K562 (cell line): ENCODE results near the gene ZNF556. TPM values are rescaled to one million over a fixed set of nuclear protein-coding genes. Genes with fewer than 3 reads are reported as not detected.

Experiments used
- ATAC-seq: fragments of 200-7000 bp; cut with Tn5 transposase; 3 replicates; pipeline ENCODE4 v1.9.1; 2020; ENCODE audit warnings: moderate library complexity
- BruUV-seq: library from RNA; stranded (reverse); fragments of 400-500 nt; replicated peaks from 2 replicates; lab custom pipeline; 2021; lab: Mats Ljungman, UMichigan
- CTCF ChIA-PET: fragments of 300-600 bp; formaldehyde crosslinking; extraction: SDS; loops from one replicate; lab custom pipeline; 2021; ENCODE audit warnings: low intra/inter-chr PET ratio; lab: Yijun Ruan, JAX
- POLR2A ChIA-PET: fragments of 300-600, 350-650 bp; sonication (Branson Sonifier 250); formaldehyde crosslinking; extraction: SDS; loops from one replicate; lab custom pipeline; 2021; ENCODE audit warnings: antibody characterized with exemption, inconsistent platforms; lab: Yijun Ruan, JAX
- DNase-seq, 4 experiments: peaks; one replicate each; pipeline versions ENCODE4 v3.0.0 to v3.0.0-alpha.2; 2011 to 2018; ENCODE audit warnings: low spot score in 3 of 4, mixed read lengths in 3 of 4; ENCODE audit errors: extremely low read depth in 1 of 4
- FAIRE-seq: peaks from 2 replicates; lab custom pipeline; 2011; peaks lifted over from hg19 to GRCh38; lab: Jason Lieb, UNC
- H2AFZ ChIP-seq: 2 replicates; pipeline ENCODE4 v1.6.0; 2011; ENCODE audit warnings: low read depth, low read length, control low read depth, inconsistent platforms
- H3K27ac ChIP-seq: fragments of 200-600 bp; 3 replicates; pipeline ENCODE4 v1.8.0; 2011; ENCODE audit warnings: low read depth, mild to moderate bottlenecking, control low read depth, inconsistent platforms, low read length, moderate library complexity, mixed read lengths; ENCODE audit errors: extremely low read depth
- H3K27me3 ChIP-seq, 2 experiments: fragments of 300-600 bp in 1 of 2; 2 replicates in 1 of 2; 3 replicates in 1 of 2; pipeline versions ENCODE4 v1.6.0 to v1.8.0; 2011; ENCODE audit warnings: inconsistent platforms in 2 of 2, low read length in 2 of 2, mild to moderate bottlenecking in 1 of 2, mixed read lengths in 1 of 2, moderate library complexity in 1 of 2; ENCODE audit not compliant: control insufficient read depth in 2 of 2, insufficient read depth in 2 of 2
- H3K36me3 ChIP-seq: fragments of 300-600 bp; 3 replicates; pipeline ENCODE4 v1.8.0; 2011; ENCODE audit warnings: mild to moderate bottlenecking, low read length, inconsistent platforms; ENCODE audit not compliant: control insufficient read depth, insufficient read depth
- H3K4me1 ChIP-seq, 2 experiments: fragments of 200-600 bp in 1 of 2; replicated peaks in 1 of 2; 2 replicates in 1 of 2; 3 replicates in 1 of 2; pipeline versions ENCODE4 v1.5.1 to v1.8.0; 2011; ENCODE audit warnings: inconsistent platforms in 2 of 2, low read length in 2 of 2, mild to moderate bottlenecking in 1 of 2, mixed read lengths in 1 of 2, moderate library complexity in 1 of 2; ENCODE audit not compliant: control insufficient read depth in 2 of 2, insufficient read depth in 2 of 2
- H3K4me2 ChIP-seq: 2 replicates; pipeline ENCODE4 v1.6.1; 2011; ENCODE audit warnings: low read length, control low read depth, inconsistent platforms, mixed read lengths; ENCODE audit not compliant: insufficient read depth
- H3K4me3 ChIP-seq: fragments of 200-600 bp; sonication (generic), shearing (Covaris generic); 2 replicates; pipeline ENCODE4 v1.5.1; 2016; ENCODE audit warnings: control low read depth, inconsistent platforms
- H3K79me2 ChIP-seq: fragments of 200-600 bp; 3 replicates; pipeline ENCODE4 v1.8.0; 2011; ENCODE audit warnings: low read length, inconsistent platforms; ENCODE audit not compliant: control insufficient read depth, insufficient read depth
- H3K9ac ChIP-seq, 2 experiments: 2 replicates each; pipeline versions ENCODE4 v1.6.0 to v1.6.1; 2011; ENCODE audit warnings: low read depth in 2 of 2, low read length in 2 of 2, control low read depth in 1 of 2, inconsistent platforms in 1 of 2, mild to moderate bottlenecking in 1 of 2, mixed read lengths in 1 of 2; ENCODE audit not compliant: insufficient read depth in 1 of 2
- H3K9me1 ChIP-seq: one replicate; pipeline ENCODE4 v1.6.0; 2011; ENCODE audit warnings: inconsistent platforms, mild to moderate bottlenecking, low read length, moderate library complexity; ENCODE audit not compliant: control insufficient read depth, insufficient read depth
- H3K9me3 ChIP-seq: replicated peaks from 2 replicates; pipeline ENCODE4 v1.5.1; 2011; ENCODE audit warnings: low read depth, low read length, inconsistent platforms; ENCODE audit not compliant: control insufficient read depth, insufficient read depth
- H4K20me1 ChIP-seq: replicated peaks from 2 replicates; pipeline ENCODE4 v1.6.1; 2011; ENCODE audit warnings: low read length, inconsistent platforms, mixed read lengths; ENCODE audit not compliant: control insufficient read depth, insufficient read depth
- BRD4 ChIP-seq: fragments of 200-600 bp; sonication (generic); IDR thresholded peaks from 2 replicates; pipeline ENCODE4 v1.6.1; 2017; ENCODE audit warnings: inconsistent platforms
- CHD1 ChIP-seq: fragments of 200-600 bp; sonication (generic); IDR thresholded peaks from one replicate; pipeline ENCODE4 v1.6.1; 2012; ENCODE audit warnings: mild to moderate bottlenecking, moderate library complexity, low read length, inconsistent platforms
- FOXA3 ChIP-seq, 2 experiments: fragments of 450-650 bp in 1 of 2; sonication (generic) in 1 of 2; formaldehyde crosslinking; IDR thresholded peaks in 1 of 2; conservative IDR thresholded peaks in 1 of 2; 2 replicates each; pipeline versions ENCODE4 v1.4.0 to v1.8.0; 2020 to 2022; ENCODE audit warnings: mild to moderate bottlenecking in 2 of 2, missing genetic modification reagents in 1 of 2
- KAT7 ChIP-seq: sonication (generic); formaldehyde crosslinking; IDR thresholded peaks from 2 replicates; pipeline ENCODE4 v1.8.0; 2022; ENCODE audit warnings: missing genetic modification reagents, mild to moderate bottlenecking, borderline replicate concordance
- NKRF ChIP-seq: fragments of 450-650 bp; IDR thresholded peaks from 2 replicates; pipeline ENCODE4 v1.6.1; 2016; ENCODE audit warnings: borderline replicate concordance
- PHF21A ChIP-seq: fragments of 450-650 bp; IDR thresholded peaks from 2 replicates; pipeline ENCODE4 v1.6.1; 2017; ENCODE audit warnings: low read depth, borderline replicate concordance
- RB1 ChIP-seq: fragments of 450-650 bp; IDR thresholded peaks from 2 replicates; pipeline ENCODE4 v1.6.1; 2017; ENCODE audit warnings: low read depth, mild to moderate bottlenecking
- SPI1 ChIP-seq: IDR thresholded peaks from 2 replicates; pipeline ENCODE4 v1.6.1; 2011; ENCODE audit warnings: low read depth, low read length, control low read depth, borderline replicate concordance
- USF1 ChIP-seq: sonication (generic); formaldehyde crosslinking; IDR thresholded peaks from 2 replicates; pipeline ENCODE4 v1.9.0; 2022; ENCODE audit warnings: mild to moderate bottlenecking, missing genetic modification reagents
- ZNF143 ChIP-seq: sonication (generic); formaldehyde crosslinking; IDR thresholded peaks from 2 replicates; pipeline ENCODE4 v1.9.0; 2022; ENCODE audit warnings: mild to moderate bottlenecking, missing genetic modification reagents
- ZNF212 ChIP-seq: fragments of 450-650 bp; formaldehyde crosslinking; IDR thresholded peaks from 2 replicates; pipeline ENCODE4 v1.4.0; 2020; ENCODE audit warnings: mild to moderate bottlenecking
- ZNF3 ChIP-seq: fragments of 250-450 bp; sonication (Bioruptor Pico); IDR thresholded peaks from 2 replicates; pipeline ENCODE4 v1.5.0; 2021; ENCODE audit warnings: mild to moderate bottlenecking, moderate library complexity
- ZNF384 ChIP-seq: IDR thresholded peaks from 2 replicates; pipeline ENCODE4 v1.6.1; 2012; ENCODE audit warnings: low read depth, low read length, improper control_type of control experiment
- ZNF695 ChIP-seq: fragments of 450-650 bp; formaldehyde crosslinking; IDR thresholded peaks from 2 replicates; pipeline ENCODE4 v1.4.0; 2020; ENCODE audit warnings: mild to moderate bottlenecking, moderate library complexity
- WGBS: fragments of 100-300 bp; shearing (Covaris generic); methylation state at CpG from one replicate; pipeline ENCODE4 v1.1.6; 2016; ENCODE audit warnings: low coverage, mixed read lengths; ENCODE audit not compliant: insufficient coverage; ENCODE audit errors: missing lambda C conversion rate; 5-methylcytosine and 5-hydroxymethylcytosine counted together
- in situ Hi-C: fragments of 300-500 bp; cut with MboI; formaldehyde crosslinking; loops from 4 replicates; pipeline ENCODE4 v1.15.0; 2018; ENCODE audit warnings: inconsistent platforms, mixed read lengths
- intact Hi-C: fragments of 100-400 bp; cut with micrococcal nuclease; formaldehyde crosslinking; loops from 2 replicates; pipeline ENCODE4 v1.14.2; 2022
- polyA plus RNA-seq, 8 experiments: library from polyadenylated mRNA; depleted of rRNA in 4 of 8; stranded (reverse) in 5 of 8; unstranded in 3 of 8; fragments of >200 nt; fragmentation: Nextera tagmentation in 2 of 8; fragmentation: Illumina TruSeq in 1 of 8; extraction: Ambion mirVana in 2 of 8; extraction: Trizol in 1 of 8; gene quantifications; 2 replicates each; pipeline versions ENCODE4 v1.2.1 to v1.2.3, GENCODE V29; 2011 to 2014; ENCODE audit warnings: inconsistent platforms in 1 of 8, missing spikeins in 1 of 8
- total RNA-seq, 7 experiments: library from RNA; depleted of rRNA in 6 of 7; stranded (reverse); fragments of >200 nt in 6 of 7; fragmentation: Illumina TruSeq in 2 of 7; extraction: Trizol in 2 of 7; gene quantifications; 2 replicates each; pipeline versions ENCODE4 v1.2.1 to v1.2.3, GENCODE V29; 2011 to 2021; ENCODE audit warnings: low replicate concordance in 1 of 7

The ZNF556 gene
- total and polyA plus RNA-seq, 9 of the 15 experiments (the other 6 are each of a cell fraction or from before 2014, with no cell fraction given), result 0.01 to 0.36 (median 0.10) TPM; not detected in 1

- no peak for TF ChIP-seq BRD4
- no peak for TF ChIP-seq PHF21A
- TF ChIP-seq SPI1, result no peak
- TF ChIP-seq RB1, result peak; percentile 97
- no peak for TF ChIP-seq ZNF695 (CRISPR knock-in tag)
Observed at GRCh38 chr19:2819540-2820111, 47.5 kb upstream of the ZNF556 start, which contains the start of gene ZNF554 (continued).

GRCh38 chr19:2820112-2820702 lies 46.9 kb upstream of the ZNF556 start:
- TF ChIP-seq ZNF384 (peak; percentile 68), ZNF212 (CRISPR knock-in tag) (no peak), CHD1 (peak; percentile 36), ZNF3 (CRISPR knock-in tag) (no peak), KAT7 (CRISPR knock-in tag) (0 out of 2 replicates have a peak, but pooled peaks have one; percentile 29), ZNF143 (peak; percentile 32; the same call in 1 of the 2 replicates), FOXA3 (CRISPR knock-in tag; conservative IDR thresholded peaks at IDR 0.05 in 1 of 2, IDR thresholded peaks at IDR 0.05 in 1 of 2) (peak in 1 of 2 experiments; percentile 17; a peak in 1 of 4 replicates), USF1 (CRISPR knock-in tag) (peak; percentile 31; the same call in 1 of the 2 replicates), NKRF (peak; percentile 47; the same call in 1 of the 2 replicates)
- H3K36me3 ChIP-seq, result no peaks in the 10 kb centered on the region
- peak overlapping the region; percentile 87 for H2AFZ ChIP-seq
- peak in 2 of 4 experiments; percentile 32 to 42 for DNase-seq
- H3K9ac ChIP-seq, result peak overlapping the region; percentile 79 to 95
- intact Hi-C loops (no loop called here), in situ Hi-C loops (no loop called here)
- FAIRE-seq, result no peak
- no peaks in the 10 kb centered on the region for H3K9me1 ChIP-seq
- peak overlapping the region; percentile 93 for H3K4me3 ChIP-seq
- H3K9me3 ChIP-seq, result 0 out of 2 replicates have a peak, but pooled peaks cover 1% of the 10 kb centered on the region
- H3K79me2 ChIP-seq, result peaks cover 7% of the 10 kb centered on the region
- no peaks in the 10 kb centered on the region for H4K20me1 ChIP-seq
- POLR2A ChIA-PET, result interaction anchor here (0.5 to 1.6 kb wide), 5 partner anchors 16 to 260 kb away, joined by 3 to 4 read pairs (median 3); no protein-coding TSS in a partner anchor
- peaks cover 0 to 18% of the 10 kb centered on the region in 2 experiments; a peak in 3 of 5 replicates for H3K4me1 ChIP-seq
- WGBS, result under 1% methylated on average over 18 of the region's 36 CpGs
- peak overlapping the region; percentile 68; the same call in 2 of the 3 replicates for H3K27ac ChIP-seq
- CTCF ChIA-PET, result no interaction called here
- BruUV-seq, result TSS peak; percentile 50
- peak overlapping the region; percentile 91 for H3K4me2 ChIP-seq
- no peaks in the 10 kb centered on the region for H3K27me3 ChIP-seq
- peak; percentile 43 for ATAC-seq
